Urothelium cell line (cell line): ENCODE measurements around the gene CRAMP1.
A peak's percentile ranks its signal among the peaks of the same experiment; 100 is the strongest.

ENCODE experiments used
- DNase-seq: peaks from one replicate; pipeline ENCODE4 v3.0.0; 2011; ENCODE audit warnings: low spot score, mixed read lengths
- FAIRE-seq: peaks from 2 replicates; lab custom pipeline; 2011; peaks lifted over from hg19 to GRCh38; lab: Jason Lieb, UNC

CRAMP1 gene

GRCh38 chr16:1654505-1655268, 42.5 kb downstream of the CRAMP1 start:
- no peak for FAIRE-seq
- DNase-seq: no peak

- no peak for FAIRE-seq
Measured at GRCh38 chr16:1655269-1655807, 43.2 kb downstream of the CRAMP1 start.

GRCh38 chr16:1655909-1656807, 44.0 kb downstream of the CRAMP1 start:
- DNase-seq (no peak), FAIRE-seq (no peak)

More at GRCh38 chr16:1655269-1655807, 43.2 kb downstream of the CRAMP1 start:
- DNase-seq: no peak

- FAIRE-seq (no peak), DNase-seq (no peak)
Measured at GRCh38 chr16:1656808-1657617, 44.9 kb downstream of the CRAMP1 start.

- no peak for DNase-seq
- no peak for FAIRE-seq
Measured at GRCh38 chr16:1657841-1658240, 45.7 kb downstream of the CRAMP1 start.

GRCh38 chr16:1659031-1659430, 46.9 kb downstream of the CRAMP1 start:
- DNase-seq (no peak), FAIRE-seq (no peak)

GRCh38 chr16:1661826-1662225, 49.7 kb downstream of the CRAMP1 start:
- FAIRE-seq (no peak), DNase-seq (no peak)

GRCh38 chr16:1662543-1662942, 50.4 kb downstream of the CRAMP1 start:
- no peak for DNase-seq
- FAIRE-seq: no peak

- FAIRE-seq: no peak
Measured at GRCh38 chr16:1665829-1666228, 53.7 kb downstream of the CRAMP1 start.

GRCh38 chr16:1666316-1666715, 54.2 kb downstream of the CRAMP1 start:
- FAIRE-seq (no peak), DNase-seq (no peak)

More at GRCh38 chr16:1665829-1666228, 53.7 kb downstream of the CRAMP1 start:
- no peak for DNase-seq

- no peak for FAIRE-seq
Measured at GRCh38 chr16:1667271-1667670, 55.1 kb downstream of the CRAMP1 start.

GRCh38 chr16:1667916-1668315, 55.8 kb downstream of the CRAMP1 start:
- no peak for DNase-seq
- FAIRE-seq: no peak

More at GRCh38 chr16:1667271-1667670, 55.1 kb downstream of the CRAMP1 start:
- DNase-seq: no peak

- no peak for DNase-seq
- FAIRE-seq: no peak
Measured at GRCh38 chr16:1668612-1669319, 56.6 kb downstream of the CRAMP1 start.

- FAIRE-seq: no peak
- no peak for DNase-seq
Measured at GRCh38 chr16:1669698-1670097, 57.5 kb downstream of the CRAMP1 start.

- no peak for FAIRE-seq
Measured at GRCh38 chr16:1670371-1670770, 58.2 kb downstream of the CRAMP1 start.

GRCh38 chr16:1670866-1671265, 58.7 kb downstream of the CRAMP1 start:
- no peak for FAIRE-seq
- no peak for DNase-seq

More at GRCh38 chr16:1670371-1670770, 58.2 kb downstream of the CRAMP1 start:
- no peak for DNase-seq

GRCh38 chr16:1673424-1674151, 61.4 kb downstream of the CRAMP1 start:
- FAIRE-seq (no peak), DNase-seq (no peak)

- no peak for FAIRE-seq
- peak; percentile 29 for DNase-seq
Measured at GRCh38 chr16:1674306-1674705, 62.1 kb downstream of the CRAMP1 start.
